Caco-2 (cell line): ENCODE results near the gene SMIM14. TPM values are rescaled to one million over a fixed set of nuclear protein-coding genes. Genes with fewer than 3 reads are reported as not detected.
A peak's percentile ranks its signal among the peaks of the same experiment; 100 is the strongest.

ENCODE experiments used
- BruUV-seq: library from RNA; stranded (reverse); fragments of 400-500 nt; replicated peaks from 2 replicates; lab custom pipeline; 2021; lab: Mats Ljungman, UMichigan
- CTCF ChIA-PET: fragments of 300-600 bp; sonication (Branson Sonifier 250); formaldehyde crosslinking; loops from one replicate; lab custom pipeline; 2022; ENCODE audit warnings: antibody characterized with exemption; lab: Charles Lee
- POLR2A ChIA-PET: fragments of 300-600 bp; sonication (Branson Sonifier 250); formaldehyde crosslinking; loops from one replicate; lab custom pipeline; 2022; ENCODE audit warnings: antibody characterized with exemption; lab: Charles Lee
- DNase-seq, 2 experiments: peaks; one replicate each; pipeline versions ENCODE4 v3.0.0 to v3.0.0-alpha.2; 2020 to 2022
- H3K27me3 ChIP-seq: replicated peaks from 2 replicates; pipeline ENCODE4 v1.6.0; 2011; ENCODE audit warnings: low read length; ENCODE audit not compliant: control insufficient read depth, insufficient read depth
- H3K36me3 ChIP-seq: 2 replicates; pipeline ENCODE4 v1.5.1; 2011; ENCODE audit warnings: low read length; ENCODE audit not compliant: control insufficient read depth, insufficient read depth
- H3K4me1 ChIP-seq: fragments of 250-450 bp; sonication (Bioruptor Pico); 2 replicates; pipeline ENCODE4 v1.5.1; 2020; ENCODE audit warnings: mild to moderate bottlenecking
- H3K4me3 ChIP-seq: 2 replicates; pipeline ENCODE4 v1.5.1; 2011; ENCODE audit warnings: low read depth, mild to moderate bottlenecking, control low read depth, low read length
- H3K9me3 ChIP-seq: fragments of 250-450 bp; sonication (Bioruptor Pico); 2 replicates; pipeline ENCODE4 v1.5.1; 2020; ENCODE audit warnings: mild to moderate bottlenecking, moderate library complexity
- H3K27ac Mint-ChIP-seq: one replicate; pipeline ENCODE4 v1.8.0; 2022; ENCODE audit warnings: mixed read lengths; ENCODE audit not compliant: unreplicated experiment
- H3K27me3 Mint-ChIP-seq: one replicate; pipeline ENCODE4 v1.8.0; 2022; ENCODE audit warnings: mixed read lengths; ENCODE audit not compliant: insufficient read depth, unreplicated experiment
- H3K36me3 Mint-ChIP-seq: one replicate; pipeline ENCODE4 v1.8.0; 2022; ENCODE audit warnings: mild to moderate bottlenecking, mixed read lengths; ENCODE audit not compliant: insufficient read depth, unreplicated experiment
- H3K4me1 Mint-ChIP-seq: one replicate; pipeline ENCODE4 v1.8.0; 2022; ENCODE audit warnings: low read depth, mixed read lengths; ENCODE audit not compliant: unreplicated experiment
- H3K4me3 Mint-ChIP-seq: one replicate; pipeline ENCODE4 v1.8.0; 2022; ENCODE audit warnings: mild to moderate bottlenecking, moderate library complexity, mixed read lengths; ENCODE audit not compliant: unreplicated experiment
- H3K9me3 Mint-ChIP-seq: one replicate; pipeline ENCODE4 v1.8.0; 2022; ENCODE audit warnings: mixed read lengths; ENCODE audit not compliant: unreplicated experiment
- CTCF ChIP-seq, 2 experiments: fragments of 200-600 bp in 1 of 2; IDR thresholded peaks; 1 replicate in 1 of 2; 2 replicates in 1 of 2; pipeline versions ENCODE4 v1.5.1 to v1.8.0; 2011 to 2022; ENCODE audit warnings: antibody characterized with exemption in 1 of 2, control low read depth in 1 of 2, inconsistent platforms in 1 of 2, low read depth in 1 of 2, low read length in 1 of 2, mild to moderate bottlenecking in 1 of 2, moderate library complexity in 1 of 2; ENCODE audit not compliant: insufficient read depth in 1 of 2, severe bottlenecking in 1 of 2, unreplicated experiment in 1 of 2
- intact Hi-C: fragments of 100-400 bp; cut with micrococcal nuclease; formaldehyde crosslinking; loops from one replicate; pipeline ENCODE4 v1.10.0; 2022; ENCODE audit not compliant: unreplicated experiment
- total RNA-seq: library from RNA; stranded (reverse); gene quantifications from 2 replicates; pipeline ENCODE4 v1.2.3, GENCODE V29; 2022

The SMIM14 gene
- total RNA-seq, 1 experiment from 2014 or later, result 41.0 TPM

GRCh38 chr4:39527296-39528060, 111.2 kb downstream of the SMIM14 start, which contains the start of gene UGDH:
Gene UGDH (minus strand): TSS chr4:39527439. CDS start chr4:39521512, 5,927 bp downstream.
- Mint-ChIP-seq H3K36me3 (peaks cover 64% of the 10 kb centered on the region), H3K9me3 (peaks cover 20% of the 10 kb centered on the region), H3K4me3 (peak within 1 kb of the TSS; percentile 98), H3K27ac (peak within 1 kb of the TSS; percentile 96), H3K4me1 (no peaks in the 10 kb centered on the region), H3K27me3 (no peaks in the 10 kb centered on the region)
- peak; percentile 98 to 99 for DNase-seq
- Histone ChIP-seq H3K9me3 (peaks cover 14% of the 10 kb centered on the region; the same call in 1 of the 2 replicates), H3K36me3 (no peaks in the 10 kb centered on the region; the same call in 1 of the 2 replicates), H3K27me3 (no peaks in the 10 kb centered on the region), H3K4me1 (no peaks in the 10 kb centered on the region; the same call in 1 of the 2 replicates), H3K4me3 (peak within 1 kb of the TSS; percentile 76)
- TF ChIP-seq CTCF (IDR thresholded peaks at IDR 0.05; ENCODE audit: insufficient read depth in 1 of 2, low read depth in 1 of 2, low read length in 1 of 2, severe bottlenecking in 1 of 2, unreplicated experiment in 1 of 2), result no peak
- CTCF ChIA-PET, result interaction anchor here (0.5 to 1.7 kb wide), 7 partner anchors 31 to 625 kb away, joined by 3 to 10 read pairs (median 3); partner anchors contain the start of genes LIAS and RPL9
- POLR2A ChIA-PET, result interaction anchor here (0.5 to 1.4 kb wide), 23 partner anchors 13 to 529 kb away, joined by 3 to 48 read pairs (median 4); partner anchors contain the start of genes LIAS, N4BP2, RFC1 and RPL9
- no TSS peak for BruUV-seq
- intact Hi-C loops, result loop anchor here (1.0 to 5.0 kb wide), 8 partner anchors 12 to 175 kb away; no protein-coding TSS in a partner anchor

- H3K27ac Mint-ChIP-seq, result peak overlapping the region; percentile 96
- H3K9me3 Mint-ChIP-seq, result peaks cover 14% of the 10 kb centered on the region
- peaks cover 57% of the 10 kb centered on the region for H3K36me3 Mint-ChIP-seq
- H3K4me1 ChIP-seq, result no peaks in the 10 kb centered on the region; the same call in 1 of the 2 replicates
- peak overlapping the region; percentile 98 for H3K4me3 Mint-ChIP-seq
- H3K4me3 ChIP-seq, result peak overlapping the region; percentile 76
- ChIA-PET CTCF (interaction anchor here (0.5 to 1.7 kb wide), 7 partner anchors 32 to 624 kb away, joined by 3 to 10 read pairs (median 3); partner anchors contain the start of genes LIAS and RPL9), POLR2A (interaction anchor here (0.5 to 1.4 kb wide), 19 partner anchors 12 to 529 kb away, joined by 3 to 48 read pairs (median 5); partner anchors contain the start of genes LIAS, N4BP2, RFC1 and RPL9)
- H3K27me3 ChIP-seq, result no peaks in the 10 kb centered on the region
- BruUV-seq, result TSS peak; percentile 70
- no peaks in the 10 kb centered on the region for H3K27me3 Mint-ChIP-seq
- H3K36me3 ChIP-seq, result no peaks in the 10 kb centered on the region
- intact Hi-C loops, result loop anchor here (1.0 to 5.0 kb wide), 8 partner anchors 12 to 175 kb away; no protein-coding TSS in a partner anchor
- peaks cover 10% of the 10 kb centered on the region; the same call in 1 of the 2 replicates for H3K9me3 ChIP-seq
- DNase-seq, result no peak
- no peak for TF ChIP-seq CTCF (IDR thresholded peaks at IDR 0.05; ENCODE audit: insufficient read depth in 1 of 2, low read depth in 1 of 2, low read length in 1 of 2, severe bottlenecking in 1 of 2, unreplicated experiment in 1 of 2)
- H3K4me1 Mint-ChIP-seq, result no peaks in the 10 kb centered on the region
These were observed 111.8 kb downstream of the SMIM14 start for GRCh38 chr4:39526765-39527295.
